ENCODE results near the gene ECHS1.
A peak's percentile ranks its signal among the peaks of the same experiment; 100 is the strongest.
"Not testable (repeated sequence)": the region's sequence is repeated elsewhere in the genome, so short reads cannot be mapped to it uniquely, and the experiment has no call there.

Gene ECHS1

DNA sequence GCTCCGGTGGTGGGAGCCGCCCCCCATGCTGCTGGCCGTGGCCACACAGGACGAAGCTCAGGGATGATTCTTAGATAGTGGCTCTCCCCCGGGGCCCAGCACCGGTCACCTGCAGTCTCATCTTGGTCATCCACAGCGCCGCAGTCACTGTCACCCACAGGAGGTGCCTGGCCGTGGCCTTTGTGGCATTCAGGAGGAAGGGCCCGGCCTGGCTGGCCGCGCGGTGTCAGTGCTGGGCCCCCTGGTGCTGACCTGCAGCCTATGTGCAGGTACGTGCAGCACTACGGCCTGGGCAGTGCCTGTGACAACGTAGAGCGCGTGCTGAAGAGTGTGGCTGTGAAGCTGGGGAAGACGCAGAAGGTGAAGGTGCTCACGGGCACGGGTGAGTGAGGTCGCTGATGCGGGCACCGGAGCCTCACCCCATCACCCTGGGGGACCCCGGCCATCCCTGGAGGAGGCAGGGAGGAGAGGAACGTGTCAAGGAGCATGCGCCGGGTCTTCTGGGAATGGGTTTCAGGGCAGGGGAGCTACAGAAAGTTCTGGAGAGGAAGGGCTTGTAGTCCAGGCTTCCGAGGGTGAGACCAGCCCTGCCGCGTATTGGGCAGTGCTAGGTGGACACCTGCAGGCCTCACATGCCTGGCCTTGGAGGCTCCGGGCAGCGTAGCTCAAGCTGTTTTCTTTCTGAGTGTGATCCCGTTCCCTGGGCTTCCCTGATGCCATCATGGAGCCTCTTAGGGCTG, 46.2 kb upstream of the ECHS1 start:
- DNase-seq (ENCODE audit: low spot score) = peak; percentile 29
- in situ Hi-C loops (cut with MboI; ENCODE audit: low sequenced_read_pairs, unreplicated experiment) = no loop called here
- TF ChIP-seq, protein P1, sequence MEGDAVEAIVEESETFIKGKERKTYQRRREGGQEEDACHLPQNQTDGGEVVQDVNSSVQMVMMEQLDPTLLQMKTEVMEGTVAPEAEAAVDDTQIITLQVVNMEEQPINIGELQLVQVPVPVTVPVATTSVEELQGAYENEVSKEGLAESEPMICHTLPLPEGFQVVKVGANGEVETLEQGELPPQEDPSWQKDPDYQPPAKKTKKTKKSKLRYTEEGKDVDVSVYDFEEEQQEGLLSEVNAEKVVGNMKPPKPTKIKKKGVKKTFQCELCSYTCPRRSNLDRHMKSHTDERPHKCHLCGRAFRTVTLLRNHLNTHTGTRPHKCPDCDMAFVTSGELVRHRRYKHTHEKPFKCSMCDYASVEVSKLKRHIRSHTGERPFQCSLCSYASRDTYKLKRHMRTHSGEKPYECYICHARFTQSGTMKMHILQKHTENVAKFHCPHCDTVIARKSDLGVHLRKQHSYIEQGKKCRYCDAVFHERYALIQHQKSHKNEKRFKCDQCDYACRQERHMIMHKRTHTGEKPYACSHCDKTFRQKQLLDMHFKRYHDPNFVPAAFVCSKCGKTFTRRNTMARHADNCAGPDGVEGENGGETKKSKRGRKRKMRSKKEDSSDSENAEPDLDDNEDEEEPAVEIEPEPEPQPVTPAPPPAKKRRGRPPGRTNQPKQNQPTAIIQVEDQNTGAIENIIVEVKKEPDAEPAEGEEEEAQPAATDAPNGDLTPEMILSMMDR (IDR thresholded peaks at IDR 0.05; ENCODE audit: borderline replicate concordance, control extremely low read depth, extremely low read depth, insufficient read depth, missing control alignments) = no peak

DNA sequence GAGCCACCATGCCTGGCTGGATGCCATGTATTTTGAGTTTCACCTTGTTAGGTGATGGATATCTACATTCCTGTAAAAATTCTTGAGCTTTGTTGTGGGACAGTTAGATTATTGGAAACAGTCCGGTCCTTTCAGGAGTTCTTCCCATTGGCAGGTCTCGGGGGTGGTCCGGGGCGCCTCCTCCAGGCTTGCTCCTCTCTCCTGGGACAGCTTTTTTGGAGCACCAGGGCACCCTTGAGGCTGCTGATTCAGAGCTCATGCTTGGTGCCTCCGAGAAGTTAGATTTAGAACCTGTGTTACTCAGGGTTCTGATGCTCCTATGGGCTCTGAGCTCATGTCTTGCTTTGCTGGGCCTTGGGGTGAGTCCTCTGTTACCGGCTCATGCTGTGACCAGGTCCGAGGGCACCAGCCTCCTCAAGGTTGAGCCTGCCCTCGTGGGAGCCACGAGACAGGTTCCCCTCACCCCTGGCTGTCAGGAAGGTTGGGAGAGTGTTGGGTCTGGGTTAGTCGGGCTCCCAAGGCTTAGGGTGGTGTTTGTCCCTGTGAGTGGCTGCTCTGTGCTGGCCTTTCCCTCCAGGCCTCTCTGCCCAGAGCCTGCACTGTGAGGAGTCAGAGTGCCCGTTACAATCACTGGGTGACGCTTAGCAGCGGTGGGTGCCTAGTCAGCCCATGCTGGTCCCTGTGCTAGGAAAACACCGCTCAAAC, 45.3 kb upstream of the ECHS1 start:
- DNase-seq (ENCODE audit: low spot score) = peak; percentile 16
- in situ Hi-C loops (cut with MboI; ENCODE audit: low sequenced_read_pairs, unreplicated experiment) = no loop called here
- TF ChIP-seq, protein P1 (IDR thresholded peaks at IDR 0.05; ENCODE audit: borderline replicate concordance, control extremely low read depth, extremely low read depth, insufficient read depth, missing control alignments) = no peak

DNA sequence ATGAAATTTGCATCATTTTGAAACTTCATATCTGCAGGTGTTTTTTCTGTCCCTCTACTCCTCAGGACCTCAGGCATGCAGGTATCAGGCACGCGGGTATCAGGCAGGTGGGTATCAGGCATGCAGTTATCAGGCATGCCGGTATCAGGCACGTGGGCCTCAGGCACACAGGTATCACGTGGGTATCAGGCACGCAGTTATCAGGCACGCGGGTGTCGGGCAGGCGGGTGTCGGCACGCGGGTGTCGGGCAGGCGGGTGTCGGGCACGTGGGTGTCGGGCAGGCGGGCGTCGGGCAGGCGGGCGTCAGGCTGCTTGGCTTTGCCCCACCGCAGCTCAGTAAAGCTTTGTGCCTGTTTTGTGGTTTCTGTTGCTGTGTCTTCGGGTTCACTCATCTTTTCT, 42.6 kb upstream of the ECHS1 start:
- TF ChIP-seq, protein P1 (IDR thresholded peaks at IDR 0.05; ENCODE audit: borderline replicate concordance, control extremely low read depth, extremely low read depth, insufficient read depth, missing control alignments) = no peak
- in situ Hi-C loops (cut with MboI; ENCODE audit: low sequenced_read_pairs, unreplicated experiment) = no loop called here
- no peak for DNase-seq (ENCODE audit: low spot score)

DNA sequence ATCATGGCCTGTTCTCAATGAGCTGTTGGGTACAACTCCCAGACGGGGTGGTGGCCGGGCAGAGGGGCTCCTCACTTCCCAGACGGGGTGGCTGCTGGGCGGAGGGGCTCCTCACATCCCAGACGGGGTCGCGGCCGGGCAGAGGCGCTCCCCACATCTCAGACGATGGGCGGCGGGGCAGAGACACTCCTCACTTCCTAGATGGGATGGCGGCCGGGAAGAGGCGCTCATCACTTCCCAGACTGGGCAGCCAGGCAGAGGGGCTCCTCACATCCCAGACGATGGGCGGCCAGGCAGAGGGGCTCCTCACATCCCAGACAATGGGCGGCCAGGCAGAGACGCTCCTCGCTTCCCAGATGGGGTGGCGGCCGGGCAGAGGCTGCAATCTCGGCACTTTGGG, 41.2 kb upstream of the ECHS1 start:
- in situ Hi-C loops (cut with MboI; ENCODE audit: low sequenced_read_pairs, unreplicated experiment) = not testable (repeated sequence)

GRCh38 chr10:133412381-133412711, 39.2 kb upstream of the ECHS1 start:
- in situ Hi-C loops (cut with MboI; ENCODE audit: low sequenced_read_pairs, unreplicated experiment) = no loop called here
- no peak for DNase-seq (ENCODE audit: low spot score)
- TF ChIP-seq, protein P1 (IDR thresholded peaks at IDR 0.05; ENCODE audit: borderline replicate concordance, control extremely low read depth, extremely low read depth, insufficient read depth, missing control alignments) = no peak

More for the DNA sequence above, 41.2 kb upstream of the ECHS1 start:
- not testable (repeated sequence) for DNase-seq (ENCODE audit: low spot score)

GRCh38 chr10:133411523-133412380, 38.6 kb upstream of the ECHS1 start:
- DNase-seq (ENCODE audit: low spot score) = no peak
- TF ChIP-seq, protein P1 (IDR thresholded peaks at IDR 0.05; ENCODE audit: borderline replicate concordance, control extremely low read depth, extremely low read depth, insufficient read depth, missing control alignments) = no peak
- in situ Hi-C loops (cut with MboI; ENCODE audit: low sequenced_read_pairs, unreplicated experiment) = no loop called here

Data from GM13976 (cell line).